Ammon's horn (tissue), 1 donor: ENCODE data around the gene ZNF19.

Source experiments
- DNase-seq: peaks from one replicate; pipeline ENCODE4 v3.0.0-alpha.2; 2016; ENCODE audit warnings: low spot score

Gene ZNF19

GRCh38 chr16:71441348-71442050 lies 47.6 kb downstream of the ZNF19 start:
- DNase-seq = no peak

- no peak for DNase-seq
These were observed 48.3 kb downstream of the ZNF19 start for GRCh38 chr16:71440669-71441347.

GRCh38 chr16:71439523-71439922 lies 49.6 kb downstream of the ZNF19 start:
- no peak for DNase-seq

- DNase-seq = no peak
These were observed 52.7 kb downstream of the ZNF19 start for GRCh38 chr16:71436473-71436872.

- DNase-seq = no peak
These were observed 56.2 kb downstream of the ZNF19 start for GRCh38 chr16:71432906-71433305.

GRCh38 chr16:71431991-71432390 lies 57.1 kb downstream of the ZNF19 start:
- no peak for DNase-seq

GRCh38 chr16:71431176-71431575 lies 57.9 kb downstream of the ZNF19 start:
- DNase-seq = no peak

GRCh38 chr16:71430744-71431143 lies 58.4 kb downstream of the ZNF19 start:
- DNase-seq = no peak

GRCh38 chr16:71429581-71429980 lies 59.5 kb downstream of the ZNF19 start:
- no peak for DNase-seq

- no peak for DNase-seq
These were observed 60.2 kb downstream of the ZNF19 start for GRCh38 chr16:71428883-71429282.

- no peak for DNase-seq
These were observed 60.7 kb downstream of the ZNF19 start for GRCh38 chr16:71428385-71428784.

- no peak for DNase-seq
These were observed 62.1 kb downstream of the ZNF19 start for GRCh38 chr16:71426880-71427615.

- DNase-seq = peak; percentile 26
These were observed 62.9 kb downstream of the ZNF19 start for GRCh38 chr16:71426069-71426879.

- DNase-seq = no peak
These were observed 63.4 kb downstream of the ZNF19 start for GRCh38 chr16:71425746-71426068.

GRCh38 chr16:71424626-71425025 lies 64.5 kb downstream of the ZNF19 start:
- no peak for DNase-seq

GRCh38 chr16:71423865-71424264 lies 65.3 kb downstream of the ZNF19 start:
- DNase-seq = no peak
